HG03045 (cell line): ENCODE results near the gene NR3C2.

ENCODE experiments used
- ATAC-seq: cut with Tn5 transposase; IDR thresholded peaks from one replicate; pipeline ENCODE4 v1.9.1; 2021; ENCODE audit warnings: mild to moderate bottlenecking, moderate library complexity; ENCODE audit not compliant: unreplicated experiment

NR3C2 gene

GRCh38 chr4:148441986-148442831, at the start of gene NR3C2:
TSS of gene NR3C2 (minus strand) at chr4:148442414.
- peak; percentile 99 for ATAC-seq

GRCh38 chr4:148487181-148487580, 45.0 kb upstream of the NR3C2 start:
- no peak for ATAC-seq

GRCh38 chr4:148481636-148482035, 39.4 kb upstream of the NR3C2 start:
- no peak for ATAC-seq

- no peak for ATAC-seq
These were observed 35.1 kb upstream of the NR3C2 start for GRCh38 chr4:148477276-148477675.

- ATAC-seq, result no peak
These were observed 27.7 kb upstream of the NR3C2 start for GRCh38 chr4:148469938-148470337.

- ATAC-seq, result no peak
These were observed 12.6 kb upstream of the NR3C2 start for GRCh38 chr4:148454835-148455234.

- ATAC-seq, result no peak
These were observed 11.6 kb upstream of the NR3C2 start for GRCh38 chr4:148453833-148454232.

- ATAC-seq, result no peak
These were observed 10.8 kb upstream of the NR3C2 start for GRCh38 chr4:148452970-148453369.

GRCh38 chr4:148449921-148450320, 7.7 kb upstream of the NR3C2 start:
- no peak for ATAC-seq

- no peak for ATAC-seq
These were observed 5.9 kb upstream of the NR3C2 start for GRCh38 chr4:148448141-148448540.

- ATAC-seq, result no peak
These were observed 5.5 kb upstream of the NR3C2 start for GRCh38 chr4:148447681-148448080.

- ATAC-seq, result no peak
These were observed 3.7 kb upstream of the NR3C2 start for GRCh38 chr4:148445860-148446330.

GRCh38 chr4:148445071-148445859, 3.1 kb upstream of the NR3C2 start:
- ATAC-seq, result no peak

GRCh38 chr4:148444296-148445070, 2.3 kb upstream of the NR3C2 start:
- ATAC-seq, result no peak

GRCh38 chr4:148443512-148444295, 1.5 kb upstream of the NR3C2 start:
- ATAC-seq, result no peak

GRCh38 chr4:148442832-148443511, 758 bp upstream of the NR3C2 start:
- no peak for ATAC-seq

- ATAC-seq, result no peak
These were observed 609 bp downstream of the NR3C2 start for GRCh38 chr4:148441624-148441985.

- no peak for ATAC-seq
These were observed 4.2 kb downstream of the NR3C2 start for GRCh38 chr4:148438047-148438446.

GRCh38 chr4:148437439-148437838, 4.8 kb downstream of the NR3C2 start:
- no peak for ATAC-seq

GRCh38 chr4:148436512-148436911, 5.7 kb downstream of the NR3C2 start:
- ATAC-seq, result no peak
